Measurements from ENCODE around the gene ASXL3. TPM values are rescaled to one million over a fixed set of nuclear protein-coding genes. Genes with fewer than 3 reads are reported as not detected.

Gene ASXL3
- polyA plus RNA-seq, 1 donor: 5.3 TPM

- no peak for DNase-seq (ENCODE audit: low read depth)
Measured at GRCh38 chr18:33716061-33716683, 138.2 kb downstream of the ASXL3 start.

DNA sequence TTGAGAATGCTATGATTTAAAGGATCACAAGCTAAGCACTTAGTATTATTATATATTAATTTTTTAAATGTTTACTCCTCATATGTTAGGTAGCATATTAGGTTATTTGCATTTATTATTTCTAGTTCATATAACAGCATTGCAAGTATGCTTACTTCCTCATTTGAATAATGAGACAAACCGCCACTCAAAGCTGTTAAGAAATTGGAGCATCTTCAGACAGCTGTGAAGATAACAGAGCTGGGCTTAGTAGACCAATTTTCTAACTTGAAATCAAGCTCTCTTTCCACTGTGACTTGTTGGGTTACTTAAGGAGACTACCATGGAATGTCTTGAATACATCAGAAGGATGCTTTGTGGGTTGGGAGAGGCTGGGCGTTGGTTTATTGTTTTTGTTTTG, 139.3 kb downstream of the ASXL3 start:
- no peak for DNase-seq (ENCODE audit: low read depth)

GRCh38 chr18:33720133-33720532, 142.1 kb downstream of the ASXL3 start:
- peak; percentile 9 for DNase-seq (ENCODE audit: low read depth)

- no peak for DNase-seq (ENCODE audit: low read depth)
Measured at GRCh38 chr18:33729556-33729955, 151.5 kb downstream of the ASXL3 start.

DNA sequence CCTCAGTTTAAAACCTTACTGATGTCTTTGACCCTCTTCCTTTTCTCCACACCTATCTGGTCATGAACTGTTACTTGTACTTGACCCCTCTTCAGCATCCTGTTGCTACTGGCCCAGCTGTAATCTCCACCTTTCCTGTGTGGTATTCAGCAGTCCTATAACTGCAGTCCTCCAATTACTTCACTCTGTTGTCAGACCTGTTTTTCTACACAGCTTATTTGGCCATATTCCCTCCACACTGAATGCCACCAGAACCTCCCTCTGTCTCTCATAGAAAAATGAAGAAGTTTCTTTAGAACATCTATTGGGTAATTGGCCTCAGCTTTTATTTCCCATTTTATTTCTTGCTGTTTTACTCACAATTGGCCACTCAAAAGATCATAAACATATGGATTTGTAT, 155.4 kb downstream of the ASXL3 start:
- DNase-seq (ENCODE audit: low read depth): no peak

GRCh38 chr18:33735428-33735827, 157.4 kb downstream of the ASXL3 start:
- DNase-seq (ENCODE audit: low read depth): no peak

DNA sequence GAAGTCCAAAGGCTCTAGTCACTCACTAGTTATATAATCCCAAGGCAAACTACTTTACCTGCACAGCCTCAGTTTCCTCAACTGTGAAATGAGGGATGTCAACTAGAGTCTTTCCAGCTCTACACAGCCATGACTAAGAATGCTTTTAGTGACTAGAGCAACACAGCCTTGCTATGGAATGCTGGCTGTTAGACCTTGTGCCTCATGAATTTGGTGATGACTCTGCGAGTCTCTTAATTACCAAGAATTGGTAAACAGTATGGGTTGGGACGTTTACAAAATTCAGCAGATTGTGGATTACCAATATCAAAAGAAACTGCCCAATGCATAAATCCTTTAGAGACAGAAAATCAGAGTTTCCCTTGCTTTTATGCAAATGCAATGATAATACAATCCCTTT, 163.7 kb downstream of the ASXL3 start:
- DNase-seq (ENCODE audit: low read depth): no peak

GRCh38 chr18:33744032-33744697, 166.1 kb downstream of the ASXL3 start:
- DNase-seq (ENCODE audit: low read depth): no peak

DNA sequence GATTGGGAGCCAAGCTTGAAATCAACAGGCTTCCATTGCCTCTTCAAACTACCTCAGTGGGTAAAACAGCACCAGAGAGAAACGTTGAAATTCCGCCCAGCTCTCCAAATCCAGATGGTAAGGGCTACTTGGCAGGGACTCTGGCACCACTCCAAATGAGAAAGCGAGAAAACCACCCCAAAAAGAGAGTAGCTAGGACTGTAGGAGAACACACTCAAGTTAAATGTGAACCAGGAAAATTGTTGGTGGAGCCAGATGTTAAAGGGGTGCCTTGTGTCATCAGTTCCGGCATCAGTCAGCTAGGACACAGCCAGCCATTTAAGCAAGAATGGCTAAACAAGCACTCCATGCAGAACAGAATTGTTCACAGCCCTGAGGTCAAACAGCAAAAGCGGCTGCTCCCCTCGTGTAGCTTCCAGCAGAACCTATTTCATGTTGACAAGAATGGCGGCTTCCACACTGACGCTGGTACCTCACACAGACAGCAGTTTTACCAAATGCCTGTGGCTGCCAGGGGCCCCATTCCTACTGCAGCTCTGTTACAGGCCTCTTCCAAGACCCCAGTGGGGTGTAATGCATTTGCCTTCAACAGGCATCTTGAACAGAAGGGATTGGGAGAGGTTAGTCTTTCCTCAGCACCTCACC, 167.3 kb downstream of the ASXL3 start:
- DNase-seq (ENCODE audit: low read depth): no peak

- DNase-seq (ENCODE audit: low read depth): no peak
Measured at GRCh38 chr18:33745871-33746545, 168.0 kb downstream of the ASXL3 start.

DNA sequence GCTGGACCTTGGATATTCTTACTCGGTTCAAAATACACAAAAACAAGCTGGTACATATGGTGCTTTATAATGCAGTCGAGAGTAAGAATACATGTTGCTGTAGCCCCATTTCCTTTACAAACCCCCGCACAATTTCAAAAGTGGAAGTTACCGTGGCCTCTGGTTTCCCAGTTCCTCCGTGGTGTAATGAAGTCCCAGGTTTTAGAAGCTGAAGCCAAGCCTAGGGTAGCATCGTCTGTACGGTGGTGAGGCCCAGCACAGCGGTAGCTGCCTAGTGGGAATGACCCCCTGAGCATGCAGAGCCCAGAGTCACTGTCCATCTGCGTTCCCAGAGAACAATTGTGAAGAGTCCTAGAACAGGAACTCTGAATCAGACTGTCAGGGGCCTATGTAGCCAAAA, 171.8 kb downstream of the ASXL3 start:
- no peak for DNase-seq (ENCODE audit: low read depth)

DNA sequence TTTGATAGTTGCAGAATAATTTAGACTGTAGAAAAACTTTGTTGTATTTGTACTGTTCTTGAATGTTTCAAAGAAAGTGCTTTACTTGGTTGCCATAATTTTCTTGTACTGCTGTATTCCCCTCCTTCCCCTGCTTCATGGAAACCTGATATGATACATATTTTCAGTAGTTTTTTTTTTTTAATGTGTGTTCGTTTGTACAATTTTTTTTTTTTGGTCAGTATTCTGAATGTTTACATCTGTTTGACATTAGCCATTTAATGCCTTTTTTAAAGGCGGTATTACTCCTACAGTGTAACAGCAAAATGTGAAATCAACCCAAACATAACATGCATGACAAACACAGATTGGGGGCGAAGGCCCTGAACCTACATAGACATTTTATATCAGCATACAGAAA, 172.3 kb downstream of the ASXL3 start:
- no peak for DNase-seq (ENCODE audit: low read depth)

DNA sequence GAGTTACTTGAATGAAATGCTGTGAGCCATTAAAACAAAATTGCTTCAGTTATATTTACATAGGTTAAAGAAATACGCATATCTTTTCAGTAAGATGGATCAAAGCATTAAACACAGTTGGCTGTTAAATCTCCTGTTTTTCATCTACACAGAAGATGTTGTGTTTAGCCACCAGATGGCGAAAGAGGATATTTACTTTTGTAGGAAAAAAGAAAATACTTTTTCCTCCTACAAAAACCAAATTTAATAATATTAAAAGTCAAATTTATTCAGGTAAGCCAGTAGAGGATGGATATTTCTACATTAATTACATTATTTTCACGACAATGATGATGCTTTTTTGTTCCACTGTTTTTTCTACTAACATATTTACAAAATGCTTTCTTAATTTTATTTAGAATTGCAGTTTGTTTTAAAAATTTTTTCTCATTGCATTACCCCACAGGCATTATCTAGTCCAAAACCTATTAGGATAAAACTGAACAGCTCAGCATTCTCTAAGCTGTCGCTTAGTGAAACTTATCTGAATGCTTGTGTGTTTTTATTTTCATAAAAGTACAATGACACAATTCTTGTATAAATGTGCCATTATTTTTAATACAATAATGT, 173.7 kb downstream of the ASXL3 start:
- DNase-seq (ENCODE audit: low read depth): no peak

DNA sequence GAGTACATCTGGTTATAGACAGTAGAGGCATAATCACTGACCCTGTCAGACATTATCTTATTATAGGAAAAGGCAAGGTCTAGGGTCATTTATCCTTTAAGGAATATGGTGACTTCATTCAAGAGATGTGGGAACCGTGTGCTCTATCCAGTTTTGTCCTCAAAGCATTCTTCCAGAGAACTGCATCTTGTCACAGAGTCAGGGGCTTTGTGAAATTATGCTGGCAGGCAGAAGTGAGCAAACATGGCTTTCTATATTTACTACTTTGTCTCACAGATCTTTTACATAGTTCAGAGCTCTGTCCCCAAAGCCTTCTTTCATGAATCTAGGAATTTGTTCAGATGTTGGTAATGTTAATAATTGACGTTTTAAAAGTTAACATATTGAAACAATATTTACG, 177.4 kb downstream of the ASXL3 start:
- no peak for DNase-seq (ENCODE audit: low read depth)

DNA sequence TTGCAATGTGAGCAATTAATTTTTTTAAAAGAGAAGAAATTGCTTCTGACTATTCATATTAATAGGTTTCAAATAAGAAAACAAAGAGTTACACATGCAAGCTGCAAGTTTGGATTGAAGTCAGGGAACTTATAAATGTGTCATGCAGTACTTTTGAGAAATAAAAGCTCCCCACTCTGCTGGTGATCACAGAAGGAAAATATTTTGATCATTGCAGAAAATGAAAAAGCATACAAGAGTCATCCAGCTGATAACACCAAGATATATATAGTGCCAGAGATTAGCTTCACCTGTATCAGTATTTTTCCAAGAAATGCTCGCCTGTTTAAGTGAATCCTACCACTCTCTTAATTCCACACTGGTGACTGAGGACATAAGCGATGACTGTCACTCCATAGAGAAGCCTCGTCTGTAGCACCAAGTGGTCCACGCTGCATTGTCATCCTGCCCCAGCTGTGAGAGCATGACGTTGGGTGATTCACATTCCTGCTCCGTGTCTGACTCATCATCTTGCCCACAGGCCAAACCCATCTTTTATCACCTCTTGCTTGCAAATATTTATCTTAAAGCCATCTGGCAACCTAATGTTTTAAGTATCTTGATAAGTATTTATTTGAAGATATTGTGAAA, 178.0 kb downstream of the ASXL3 start:
- no peak for DNase-seq (ENCODE audit: low read depth)

DNA sequence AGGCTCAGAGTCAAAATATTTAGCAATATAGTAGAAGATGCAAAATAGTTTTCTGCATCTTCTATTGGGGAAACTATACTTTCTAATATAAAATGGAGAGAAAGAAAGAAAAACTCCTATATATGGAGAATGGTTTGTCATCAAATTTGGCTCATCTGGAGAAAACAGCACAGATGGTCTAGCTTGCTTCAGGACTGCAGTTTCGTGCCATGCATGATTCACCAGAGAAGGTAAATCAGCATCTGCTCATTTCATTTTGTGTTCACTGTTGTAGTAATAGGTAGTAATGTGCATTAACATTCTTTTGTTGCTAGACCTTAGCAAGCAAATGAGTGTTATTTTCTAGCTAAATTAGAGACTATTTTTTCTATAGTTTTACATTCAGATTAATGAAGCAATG, 179.0 kb downstream of the ASXL3 start:
- DNase-seq (ENCODE audit: low read depth): no peak

DNA sequence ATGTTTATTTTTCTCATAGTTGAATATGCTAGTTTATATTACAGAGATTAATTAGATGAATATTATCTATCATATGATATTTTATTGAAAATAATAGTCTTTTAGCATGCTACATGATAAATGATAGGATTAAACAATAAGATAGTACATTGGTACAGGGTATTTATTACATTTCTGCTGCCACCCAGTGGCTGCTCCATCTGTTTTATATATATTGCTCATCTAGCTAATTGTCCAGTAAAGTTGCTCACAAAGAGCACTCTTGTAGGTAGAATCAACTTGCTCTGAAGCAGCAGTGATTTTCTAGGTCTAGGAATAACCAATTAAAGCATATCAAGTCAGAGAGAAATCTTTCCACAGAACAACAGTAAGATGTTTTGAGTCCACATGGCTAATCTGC, 183.3 kb downstream of the ASXL3 start:
- no peak for DNase-seq (ENCODE audit: low read depth)

GRCh38 chr18:33781429-33781828, 203.4 kb downstream of the ASXL3 start:
- DNase-seq (ENCODE audit: low read depth): no peak

All from forelimb muscle (tissue), 1 donor.